GM12878 (cell line): ENCODE data around the gene ASNSD1.

Experiments
- CTCF ChIP-seq, 3 experiments: IDR thresholded peaks in 2 of 3; conservative IDR thresholded peaks in 1 of 3; 2 replicates each; pipeline ENCODE4 v1.5.1; 2011; ENCODE audit warnings: low read depth in 3 of 3, low read length in 3 of 3, mild to moderate bottlenecking in 3 of 3, control low read depth in 2 of 3, moderate library complexity in 2 of 3, inconsistent platforms in 1 of 3, mixed read lengths in 1 of 3; ENCODE audit not compliant: control insufficient read depth in 2 of 3, insufficient read depth in 1 of 3; ENCODE audit errors: extremely low read depth in 1 of 3
- POLR2A ChIP-seq: IDR thresholded peaks from 2 replicates; pipeline ENCODE4 v1.6.1; 2011; ENCODE audit warnings: low read depth, mild to moderate bottlenecking, low read length
- ZZZ3 ChIP-seq: IDR thresholded peaks from 2 replicates; pipeline ENCODE4 v1.6.1; 2011; ENCODE audit warnings: low read depth; ENCODE audit not compliant: control insufficient read depth, insufficient read length

GRCh38 chr2:189631849-189632248 lies 29.4 kb upstream of the ASNSD1 start:
- no peak for TF ChIP-seq POLR2A
- TF ChIP-seq ZZZ3, result no peak
- no peak for TF ChIP-seq CTCF (IDR thresholded peaks at IDR 0.05 in 2 of 3, conservative IDR thresholded peaks at IDR 0.05 in 1 of 3; ENCODE audit: control insufficient read depth in 2 of 3, extremely low read depth in 1 of 3, insufficient read depth in 1 of 3, low read depth in 3 of 3, low read length in 3 of 3)
